Subcutaneous adipose tissue (tissue), 4 donors: ENCODE data around the gene CYP39A1. TPM values are rescaled to one million over a fixed set of nuclear protein-coding genes. Genes with fewer than 3 reads are reported as not detected.

Experiments used
- CTCF ChIP-seq: fragments of 450-650 bp; IDR thresholded peaks from one replicate; pipeline ENCODE4 v1.5.1; 2016; ENCODE audit warnings: low read depth, mild to moderate bottlenecking, control low read depth, antibody characterized with exemption, moderate library complexity
- total RNA-seq, 4 donors: library from RNA; depleted of rRNA; stranded (reverse); fragments of >200 nt; gene quantifications; one replicate each; pipeline ENCODE4 v1.1.0, GENCODE V29; 2016

Gene CYP39A1
- total RNA-seq, 4 donors from 2014 or later, result 0.88 to 2.0 (median 1.1) TPM

GRCh38 chr6:46648869-46649492 lies 3.6 kb downstream of the CYP39A1 start:
- TF ChIP-seq CTCF, result no peak

GRCh38 chr6:46645265-46645664 lies 7.4 kb downstream of the CYP39A1 start:
- TF ChIP-seq CTCF, result no peak

GRCh38 chr6:46642928-46643751 lies 9.5 kb downstream of the CYP39A1 start:
- TF ChIP-seq CTCF, result no peak

GRCh38 chr6:46638650-46639049 lies 14.0 kb downstream of the CYP39A1 start:
- no peak for TF ChIP-seq CTCF

- TF ChIP-seq CTCF, result no peak
Measured at GRCh38 chr6:46637933-46638332, 14.7 kb downstream of the CYP39A1 start.

- no peak for TF ChIP-seq CTCF
Measured at GRCh38 chr6:46637145-46637544, 15.5 kb downstream of the CYP39A1 start.

- TF ChIP-seq CTCF, result no peak
Measured at GRCh38 chr6:46635462-46635861, 17.2 kb downstream of the CYP39A1 start.
